Sigmoid colon (tissue), 4 donors: ENCODE measurements around the gene SH3RF3.

Source experiments
- EP300 ChIP-seq, 4 donors: sonication (generic); formaldehyde crosslinking; IDR thresholded peaks; one replicate each; pipeline ENCODE4 v1.6.1; 2017; ENCODE audit warnings: antibody characterized with exemption in 4 of 4
- POLR2A ChIP-seq, 2 donors: fragments of 450-650 bp; IDR thresholded peaks; one replicate each; pipeline ENCODE4 v1.6.1; 2016; ENCODE audit warnings: antibody characterized with exemption in 2 of 2, mild to moderate bottlenecking in 2 of 2, moderate library complexity in 2 of 2

GRCh38 chr2:109526442-109526970 lies 397.5 kb downstream of the SH3RF3 start:
- TF ChIP-seq POLR2A (IDR thresholded peaks at IDR 0.05) (no peak), EP300 (IDR thresholded peaks at IDR 0.05) (no peak)
